A549 (cell line): ENCODE data around the gene STRADB.
A peak's percentile ranks its signal among the peaks of the same experiment; 100 is the strongest.

Experiments used
- CHD4 ChIP-seq: fragments of 200-600 bp; sonication (generic); IDR thresholded peaks from 2 replicates; pipeline ENCODE4 v1.6.1; 2016; ENCODE audit warnings: antibody characterized with exemption, mild to moderate bottlenecking, borderline replicate concordance
- JUN ChIP-seq, 2 experiments: fragments of >200 bp; sonication (Bioruptor Twin); formaldehyde crosslinking; IDR thresholded peaks; 2 replicates in 1 of 2; 3 replicates in 1 of 2; pipeline ENCODE4 v1.6.1; 2016 to 2017
- MYC ChIP-seq: IDR thresholded peaks from 2 replicates; pipeline ENCODE4 v1.6.1; 2012; ENCODE audit warnings: mild to moderate bottlenecking, inconsistent platforms, low read length, improper control_type of control experiment, borderline replicate concordance
- PHF8 ChIP-seq: fragments of 200-600 bp; sonication (generic); IDR thresholded peaks from 2 replicates; pipeline ENCODE4 v1.6.1; 2016; ENCODE audit warnings: low read depth, mild to moderate bottlenecking, antibody characterized with exemption, moderate library complexity, borderline replicate concordance
- POLR2A ChIP-seq: IDR thresholded peaks from 2 replicates; pipeline ENCODE4 v1.6.1; 2012; ENCODE audit warnings: mild to moderate bottlenecking, low read length
- SMC3 ChIP-seq: fragments of >200 bp; sonication (Bioruptor Twin); formaldehyde crosslinking; IDR thresholded peaks from 3 replicates; pipeline ENCODE4 v1.6.1; 2018; ENCODE audit warnings: inconsistent platforms
- ZNF302 ChIP-seq: fragments of 250-450 bp; sonication (Bioruptor Pico); IDR thresholded peaks from 2 replicates; pipeline ENCODE4 v1.9.0; 2021; ENCODE audit warnings: inconsistent platforms, mild to moderate bottlenecking, moderate library complexity
- TF ChIP-seq, protein P1 (sequence below): fragments of >200 bp; sonication (Bioruptor Twin); formaldehyde crosslinking; IDR thresholded peaks from 3 replicates; pipeline ENCODE4 v1.5.1; 2016
- TF ChIP-seq, protein P2 (sequence below): IDR thresholded peaks from 2 replicates; pipeline ENCODE4 v1.6.1; 2012; ENCODE audit warnings: low read depth, borderline replicate concordance

DNA sequence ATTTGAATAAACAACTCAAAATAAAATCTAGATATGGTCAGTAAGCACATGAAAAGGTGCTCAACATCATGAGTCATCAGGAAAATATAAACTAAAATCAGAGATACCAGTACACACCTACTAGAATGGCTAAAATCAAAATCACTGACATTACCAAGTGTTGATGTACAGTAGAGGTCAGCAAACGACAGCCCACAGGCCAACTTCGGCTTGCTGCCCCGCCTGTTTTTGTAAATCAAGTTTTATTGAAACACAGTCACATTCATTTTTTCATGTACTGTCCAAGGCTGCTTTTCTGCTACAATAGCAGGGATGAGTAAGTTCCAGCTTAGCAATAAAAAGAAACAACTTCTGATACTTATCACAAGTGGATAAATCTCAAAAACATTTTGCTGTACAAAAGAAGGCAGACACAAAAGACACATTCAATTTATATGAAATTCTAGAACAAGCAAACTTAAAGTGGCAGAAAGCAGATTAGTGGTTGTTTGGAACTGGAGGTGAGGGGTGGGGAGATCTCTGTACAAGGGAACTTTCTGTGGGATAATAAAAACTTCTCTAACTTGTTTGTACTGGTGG, 32.4 kb upstream of the STRADB start:
- TF ChIP-seq MYC (no peak), ZNF302 (CRISPR knock-in tag) (no peak), PHF8 (no peak), POLR2A (no peak), SMC3 (no peak; the same call in 2 of the 3 replicates), JUN (IDR thresholded peaks at IDR 0.05) (no peak), CHD4 (no peak)
- TF ChIP-seq, protein P1, sequence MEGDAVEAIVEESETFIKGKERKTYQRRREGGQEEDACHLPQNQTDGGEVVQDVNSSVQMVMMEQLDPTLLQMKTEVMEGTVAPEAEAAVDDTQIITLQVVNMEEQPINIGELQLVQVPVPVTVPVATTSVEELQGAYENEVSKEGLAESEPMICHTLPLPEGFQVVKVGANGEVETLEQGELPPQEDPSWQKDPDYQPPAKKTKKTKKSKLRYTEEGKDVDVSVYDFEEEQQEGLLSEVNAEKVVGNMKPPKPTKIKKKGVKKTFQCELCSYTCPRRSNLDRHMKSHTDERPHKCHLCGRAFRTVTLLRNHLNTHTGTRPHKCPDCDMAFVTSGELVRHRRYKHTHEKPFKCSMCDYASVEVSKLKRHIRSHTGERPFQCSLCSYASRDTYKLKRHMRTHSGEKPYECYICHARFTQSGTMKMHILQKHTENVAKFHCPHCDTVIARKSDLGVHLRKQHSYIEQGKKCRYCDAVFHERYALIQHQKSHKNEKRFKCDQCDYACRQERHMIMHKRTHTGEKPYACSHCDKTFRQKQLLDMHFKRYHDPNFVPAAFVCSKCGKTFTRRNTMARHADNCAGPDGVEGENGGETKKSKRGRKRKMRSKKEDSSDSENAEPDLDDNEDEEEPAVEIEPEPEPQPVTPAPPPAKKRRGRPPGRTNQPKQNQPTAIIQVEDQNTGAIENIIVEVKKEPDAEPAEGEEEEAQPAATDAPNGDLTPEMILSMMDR = peak; percentile 18; the same call in 1 of the 3 replicates
- TF ChIP-seq, protein P2, sequence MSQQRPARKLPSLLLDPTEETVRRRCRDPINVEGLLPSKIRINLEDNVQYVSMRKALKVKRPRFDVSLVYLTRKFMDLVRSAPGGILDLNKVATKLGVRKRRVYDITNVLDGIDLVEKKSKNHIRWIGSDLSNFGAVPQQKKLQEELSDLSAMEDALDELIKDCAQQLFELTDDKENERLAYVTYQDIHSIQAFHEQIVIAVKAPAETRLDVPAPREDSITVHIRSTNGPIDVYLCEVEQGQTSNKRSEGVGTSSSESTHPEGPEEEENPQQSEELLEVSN = no peak
